GM20431 (cell line): ENCODE data around the gene KCNIP4.
"Not testable (repeated sequence)": the region's sequence is repeated elsewhere in the genome, so short reads cannot be mapped to it uniquely, and the experiment has no call there.

Experiments
- in situ Hi-C: fragments of 300-500 bp; cut with MseI, MboI; formaldehyde crosslinking; loops from one replicate; pipeline ENCODE4 v1.15.0; 2020; ENCODE audit warnings: low sequenced_read_pairs; ENCODE audit not compliant: unreplicated experiment

Gene KCNIP4

DNA sequence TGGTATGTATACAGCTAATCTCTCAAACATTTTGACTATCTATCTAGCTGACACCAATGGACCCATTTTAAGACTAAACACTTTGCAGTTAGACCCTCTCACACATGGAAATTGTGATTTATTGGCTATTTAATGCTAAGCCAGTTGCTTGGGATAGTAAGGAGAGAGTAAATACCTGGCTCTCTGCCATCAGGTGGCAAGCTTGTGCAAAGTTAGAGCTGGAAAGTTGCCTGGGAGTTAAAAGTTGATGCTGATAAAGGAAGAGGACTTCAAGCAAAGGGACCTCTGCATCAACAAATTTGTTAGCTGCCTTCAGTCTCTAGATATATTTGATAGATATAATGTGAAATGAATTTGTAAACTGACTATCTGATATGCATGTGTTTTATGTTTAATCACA lies 1187.2 kb downstream of the KCNIP4 start:
- in situ Hi-C loops, result no loop called here

DNA sequence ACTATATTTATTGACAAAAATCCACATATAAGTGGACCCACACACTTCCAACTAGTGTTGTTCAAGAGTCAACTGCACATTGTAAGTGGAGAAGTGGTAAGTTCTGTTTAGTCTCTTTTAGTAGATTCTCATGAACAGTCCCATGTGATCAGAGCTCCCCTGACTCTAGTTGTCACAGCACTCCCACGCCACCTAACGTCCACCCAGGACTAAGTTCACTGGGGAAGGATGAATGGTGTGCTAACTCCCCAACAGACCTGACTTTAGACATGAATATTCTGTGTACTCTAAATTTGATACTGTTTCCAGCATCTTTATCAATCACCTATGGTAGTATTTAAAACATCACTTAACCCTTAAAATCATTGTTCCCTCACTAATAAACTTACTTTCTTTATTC lies 1188.5 kb downstream of the KCNIP4 start:
- in situ Hi-C loops, result no loop called here

DNA sequence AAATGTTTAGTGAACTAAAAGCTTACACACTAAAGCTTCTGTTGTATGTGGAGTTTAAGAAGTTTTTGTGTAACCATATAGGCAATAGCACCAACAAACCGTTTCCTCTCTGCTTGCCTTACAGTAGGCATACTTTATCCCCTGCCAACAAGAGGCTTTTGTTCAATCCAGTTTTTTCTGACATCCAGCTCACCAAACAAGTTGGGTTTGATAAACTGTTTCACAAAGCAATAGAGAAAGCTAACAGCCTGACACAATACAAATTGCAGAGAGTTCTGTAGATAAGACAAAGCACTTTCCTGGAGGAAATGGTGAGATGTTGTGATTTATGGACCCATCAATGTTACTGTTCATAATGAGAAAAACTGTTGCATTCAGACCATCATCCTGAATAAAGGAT lies 1194.5 kb downstream of the KCNIP4 start:
- in situ Hi-C loops, result no loop called here

DNA sequence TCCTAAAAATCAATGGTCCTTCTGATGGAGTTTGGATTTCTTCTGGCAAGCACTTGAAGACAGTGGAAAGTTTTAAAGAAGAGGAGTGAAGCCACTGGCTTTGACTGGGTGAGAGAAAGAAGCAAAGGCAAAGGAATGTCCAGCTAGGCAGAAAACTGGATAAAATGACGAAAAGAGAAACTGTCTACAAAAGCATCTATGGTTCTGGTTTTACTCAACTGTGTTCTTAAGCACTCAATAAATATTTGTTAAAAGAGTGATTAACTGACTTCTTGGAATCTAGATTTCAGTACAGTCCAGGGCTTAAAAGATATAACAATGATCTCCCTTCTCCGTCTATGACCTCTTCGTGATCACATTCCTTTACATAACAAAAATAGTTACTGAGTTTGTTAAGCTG lies 1195.9 kb downstream of the KCNIP4 start:
- in situ Hi-C loops, result no loop called here

DNA sequence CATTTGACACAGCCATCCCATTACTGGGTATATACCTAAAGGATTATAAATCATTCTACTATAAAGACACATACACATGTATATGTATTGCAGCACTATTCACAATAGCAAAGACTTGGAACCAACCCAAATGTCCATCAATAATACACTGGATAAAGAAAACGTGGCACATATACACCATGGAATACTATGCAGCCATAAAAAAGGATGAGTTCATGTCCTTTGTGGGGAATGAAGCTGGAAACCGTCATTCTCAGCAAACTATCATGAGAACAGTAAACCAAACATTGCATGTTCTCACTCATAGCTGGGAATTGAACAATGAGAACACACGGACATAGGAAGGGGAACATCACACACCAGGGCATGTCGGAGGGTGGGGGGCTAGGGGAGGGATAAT lies 1202.6 kb downstream of the KCNIP4 start:
- in situ Hi-C loops, result not testable (repeated sequence)

DNA sequence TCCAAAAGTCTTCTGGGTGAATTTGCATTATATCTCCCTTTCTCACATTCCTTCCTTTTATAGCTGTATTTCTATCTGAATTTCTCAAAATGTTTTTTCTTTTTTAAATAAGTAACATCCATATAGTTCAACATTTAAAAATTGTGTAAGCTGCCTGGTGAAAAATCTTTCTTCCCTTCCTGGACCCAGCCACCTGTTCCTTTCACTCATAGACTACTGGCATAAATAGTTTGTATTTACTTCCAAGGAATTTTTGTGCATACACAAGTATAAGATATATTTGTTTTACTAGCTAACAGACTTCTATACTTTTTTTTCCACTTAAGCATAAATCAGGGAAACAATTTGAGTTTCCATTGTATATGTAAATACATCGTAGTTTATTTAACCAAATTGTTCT lies 1212.6 kb downstream of the KCNIP4 start:
- in situ Hi-C loops, result no loop called here

DNA sequence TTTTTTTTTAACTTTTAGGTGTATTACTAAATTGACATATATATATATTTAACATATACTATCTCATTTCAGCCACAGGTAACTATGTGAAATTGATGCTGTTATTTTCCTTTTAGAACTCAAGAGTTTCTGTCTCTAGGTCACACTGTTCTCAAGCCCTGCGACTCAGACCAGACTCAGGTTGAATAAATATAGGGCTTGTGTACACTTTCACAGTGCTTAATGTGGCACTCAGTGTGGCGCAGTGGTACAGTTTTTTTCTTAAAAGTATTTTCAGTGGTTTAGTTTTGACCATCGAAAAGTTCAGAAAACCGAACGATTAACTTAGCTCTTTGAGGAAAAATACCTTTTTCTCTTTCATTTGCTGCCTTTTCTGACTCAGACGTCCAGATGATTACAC lies 1223.7 kb downstream of the KCNIP4 start:
- in situ Hi-C loops, result no loop called here

DNA sequence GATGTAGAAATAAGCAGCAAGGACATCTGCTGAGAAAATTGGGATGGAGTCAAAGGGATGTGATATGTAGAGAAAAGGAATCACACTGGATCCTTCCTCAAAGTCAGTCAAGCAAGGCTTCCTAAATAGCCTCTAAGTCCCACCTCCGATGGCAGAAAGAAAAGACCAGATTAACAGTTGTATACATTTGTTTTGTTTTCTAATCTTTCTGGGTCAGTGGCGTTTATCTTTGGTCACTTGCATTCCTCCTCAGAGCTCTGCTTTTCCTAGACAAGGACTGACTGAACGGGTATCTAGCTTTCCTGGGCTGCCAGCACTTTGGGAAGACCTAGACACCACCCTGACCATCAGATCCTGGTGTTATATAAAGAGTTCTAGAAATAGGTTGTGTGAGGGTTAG lies 1225.1 kb downstream of the KCNIP4 start:
- in situ Hi-C loops, result no loop called here

DNA sequence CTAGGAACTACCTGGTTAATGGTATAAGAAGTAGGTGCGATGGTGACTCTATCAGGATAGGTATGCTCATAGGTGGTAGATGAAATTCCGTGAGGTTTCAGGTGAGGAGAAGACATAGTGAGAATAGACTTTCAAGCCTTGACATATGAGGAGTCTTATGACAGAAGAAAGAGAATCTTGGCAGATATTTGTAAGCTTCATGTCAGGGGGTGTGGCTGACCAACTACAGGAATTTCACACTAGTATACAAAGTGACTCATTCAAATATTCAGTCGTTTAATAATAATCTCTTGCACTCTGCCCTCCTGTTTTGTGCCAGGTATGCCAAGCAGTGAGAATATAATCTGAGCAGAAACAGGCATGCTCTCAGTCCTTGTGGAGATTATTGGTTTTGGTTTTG lies 1225.6 kb downstream of the KCNIP4 start:
- in situ Hi-C loops, result no loop called here

DNA sequence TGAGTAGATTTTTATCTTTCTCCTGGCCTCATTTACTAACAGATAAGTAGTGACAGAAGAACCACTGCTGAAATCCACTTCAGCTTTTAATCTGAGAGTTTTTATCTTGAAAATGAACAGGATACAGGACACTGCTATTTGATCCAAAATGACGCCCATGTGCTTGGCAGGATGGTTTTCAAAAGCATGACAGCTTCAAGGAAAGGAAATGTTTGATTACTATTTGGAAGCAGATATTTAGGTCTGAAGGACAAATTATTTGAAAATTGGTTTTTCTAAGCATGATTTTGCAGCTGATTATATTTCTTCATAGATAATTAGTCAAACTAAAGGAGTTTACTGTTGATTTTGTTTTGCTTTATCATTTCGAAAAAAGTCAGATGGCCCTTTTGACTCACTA lies 1237.2 kb downstream of the KCNIP4 start:
- in situ Hi-C loops, result no loop called here

DNA sequence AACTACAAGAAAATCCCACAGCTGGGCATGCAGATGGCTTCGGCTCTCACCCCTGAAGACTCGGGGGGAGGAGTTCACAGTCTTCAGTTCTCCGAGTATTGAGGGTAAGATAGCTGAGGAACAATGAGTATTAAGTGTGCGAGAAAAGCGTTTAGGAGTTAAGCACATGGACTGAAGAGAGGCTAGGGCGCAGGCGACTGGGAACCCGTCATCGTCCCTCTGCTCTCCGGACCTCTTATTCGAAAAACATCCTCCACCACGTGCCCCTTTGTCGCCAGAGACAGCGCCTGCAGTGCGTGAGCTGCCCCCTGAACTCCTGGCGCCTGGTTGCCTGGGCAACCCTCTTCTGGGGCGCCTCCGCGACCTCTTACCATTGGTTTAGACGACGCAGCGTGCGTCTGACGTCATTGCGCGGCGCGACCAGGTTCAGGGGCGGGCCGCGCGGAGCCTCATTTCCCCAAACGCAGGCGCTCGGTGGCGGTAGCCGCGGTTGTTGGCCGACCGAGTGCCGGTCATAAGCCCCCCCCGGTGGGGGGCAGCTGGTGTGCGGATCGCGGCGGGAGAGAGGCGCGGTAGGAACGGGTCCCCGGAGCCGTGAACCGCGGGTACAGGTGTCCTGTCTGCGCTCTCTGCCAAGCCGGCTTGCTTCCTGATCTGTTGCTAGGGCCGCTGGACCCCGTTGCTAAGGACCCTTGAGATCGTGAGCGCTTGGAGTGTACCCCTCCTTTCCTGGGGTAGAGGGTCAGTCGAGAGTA lies 1248.4 kb downstream of the KCNIP4 start, which contains the start of gene PACRGL:
Gene PACRGL (plus strand): TSS at position 452 of the 755 bp plus-strand sequence. CDS start 4,024 bp downstream, outside the sequence.
- in situ Hi-C loops, result no loop called here

DNA sequence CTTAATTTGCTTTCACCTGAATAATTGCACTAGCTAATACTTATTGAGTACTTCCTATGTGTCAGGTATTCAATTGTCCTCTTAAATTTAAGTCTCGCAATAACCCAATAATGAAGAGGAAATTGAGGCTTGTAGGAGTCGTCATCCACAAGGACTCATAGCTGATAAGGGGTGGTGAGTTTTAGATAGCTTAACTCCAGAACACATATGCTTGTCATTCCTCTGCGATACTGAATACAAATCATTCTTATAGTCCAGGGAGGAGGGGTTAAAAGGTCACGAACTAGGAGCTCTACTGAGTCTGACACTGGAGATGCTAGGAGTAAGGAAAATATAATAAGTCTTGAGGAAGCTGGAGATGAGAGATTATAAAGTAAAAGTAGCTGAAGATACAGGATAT lies 1249.8 kb downstream of the KCNIP4 start:
- in situ Hi-C loops, result loop anchor here (25.0 kb wide), 1 partner anchor 262 kb away; no protein-coding TSS in a partner anchor

DNA sequence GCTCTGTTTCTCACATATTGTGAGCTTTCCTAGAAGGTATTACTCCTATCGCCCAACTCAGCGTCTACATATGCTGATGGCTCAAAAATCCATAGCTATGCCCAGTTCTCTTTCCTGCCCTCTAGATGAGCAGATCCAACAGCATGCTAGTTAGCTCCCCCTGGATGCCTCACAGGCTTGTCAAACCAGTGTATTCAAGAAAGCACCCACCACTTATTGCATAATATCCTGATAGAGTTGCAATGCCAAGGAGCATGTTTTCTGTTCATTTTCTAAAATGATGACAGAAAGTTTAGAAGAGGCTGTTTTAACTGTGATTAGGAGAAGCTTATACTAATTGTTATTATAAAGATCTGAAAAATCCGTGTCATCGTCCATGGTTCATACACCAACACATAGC lies 1250.2 kb downstream of the KCNIP4 start:
- in situ Hi-C loops, result loop anchor here (25.0 kb wide), 1 partner anchor 261 kb away; no protein-coding TSS in a partner anchor

DNA sequence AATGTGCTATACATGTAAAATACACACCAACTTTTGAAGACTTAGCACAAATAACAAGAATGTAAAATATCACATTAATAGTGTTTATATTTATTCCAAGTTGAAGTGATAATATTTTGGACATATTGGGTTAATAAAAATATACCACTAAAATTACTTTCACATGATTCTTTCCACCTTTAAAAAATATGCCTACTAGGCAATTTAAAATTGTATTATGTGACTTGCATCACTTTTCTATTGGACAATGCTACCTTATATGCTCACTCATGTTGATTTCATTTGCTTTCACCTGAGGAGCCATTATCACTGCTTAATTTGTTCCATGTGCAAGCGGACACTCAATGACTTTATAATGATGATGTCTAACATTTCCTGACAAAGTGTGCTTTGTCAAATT lies 1251.8 kb downstream of the KCNIP4 start:
- in situ Hi-C loops, result loop anchor here (25.0 kb wide), 1 partner anchor 260 kb away; no protein-coding TSS in a partner anchor

DNA sequence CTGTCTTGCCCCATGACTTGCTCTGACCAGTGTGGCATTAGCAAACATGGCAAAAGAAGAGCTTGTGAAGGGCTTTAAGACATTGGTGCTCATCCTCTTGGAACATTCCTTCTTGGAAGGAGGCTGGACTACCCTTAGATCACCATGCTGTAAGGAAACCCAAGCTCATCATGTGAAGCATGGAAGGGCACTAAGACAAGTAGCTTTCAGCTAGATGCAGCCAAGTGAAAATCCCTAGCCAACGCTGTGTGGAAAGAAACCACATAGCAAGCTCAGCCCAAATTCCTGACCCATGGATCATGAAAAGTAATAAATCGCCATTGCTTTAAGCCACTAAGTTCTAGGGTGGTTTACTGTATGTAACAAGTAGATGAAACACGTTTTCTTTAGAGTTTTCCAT lies 1260.7 kb downstream of the KCNIP4 start:
- in situ Hi-C loops, result loop anchor here (25.0 kb wide), 1 partner anchor 251 kb away; no protein-coding TSS in a partner anchor

DNA sequence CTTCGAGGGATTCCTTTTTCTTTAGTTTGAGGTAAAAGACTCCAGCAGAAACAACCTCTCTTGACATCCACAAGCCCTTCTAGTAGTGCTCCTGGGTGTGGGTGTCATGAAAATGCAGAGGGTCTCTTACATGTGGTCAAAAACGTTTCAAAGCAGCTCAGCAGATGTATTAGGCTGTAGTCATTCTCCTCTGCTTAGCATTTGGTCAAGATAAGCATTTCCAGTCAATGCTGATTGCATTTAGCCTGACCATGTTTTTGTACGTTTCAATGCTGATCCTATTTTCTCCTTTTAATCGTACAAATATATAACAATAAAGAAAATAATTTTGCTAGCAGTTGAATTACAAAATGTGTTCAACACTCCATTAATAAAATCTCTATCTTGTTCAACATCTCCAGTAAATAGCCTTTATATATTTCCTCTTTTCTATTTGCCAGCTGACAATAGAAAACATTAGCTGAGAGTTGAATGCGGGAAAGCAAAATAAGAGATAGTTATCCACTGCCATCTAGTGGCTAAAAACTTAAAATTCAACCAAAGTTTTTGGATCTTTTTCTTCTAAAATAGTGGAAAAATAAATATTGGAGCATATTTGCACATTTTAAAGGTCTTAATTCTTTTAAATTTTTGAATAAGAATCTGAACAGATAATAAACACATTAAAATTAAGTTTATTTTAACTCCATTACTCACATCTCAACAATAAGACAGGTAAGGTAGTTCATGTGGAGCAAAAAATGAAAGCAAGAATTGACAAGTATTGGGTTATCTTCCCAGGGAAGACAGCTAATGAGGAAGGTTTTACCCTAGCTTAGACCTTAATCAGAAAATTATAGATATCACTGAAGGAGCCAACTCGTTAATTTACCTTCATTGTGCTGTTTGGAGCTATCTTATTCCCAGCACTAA lies 1263.5 kb downstream of the KCNIP4 start:
- in situ Hi-C loops, result loop anchor here (25.0 kb wide), 1 partner anchor 248 kb away; no protein-coding TSS in a partner anchor

DNA sequence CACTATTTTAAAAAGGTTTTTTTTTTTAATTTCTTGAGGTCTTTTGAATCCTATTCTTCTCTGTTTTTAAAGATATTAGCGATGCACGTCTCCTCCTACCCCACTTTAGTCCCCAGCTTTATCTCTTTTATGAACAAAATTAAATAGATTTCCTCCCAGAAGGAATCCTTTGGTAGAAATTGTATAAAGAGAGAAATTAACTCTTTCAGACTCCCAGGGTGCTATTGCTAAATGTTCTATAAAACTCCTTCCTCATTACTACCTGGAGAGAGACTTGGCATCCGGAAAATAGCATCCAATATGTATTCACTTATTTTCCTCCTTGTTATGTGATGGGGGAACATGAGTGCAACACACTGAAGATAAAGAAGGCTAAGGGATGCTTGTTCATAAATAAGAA lies 1264.8 kb downstream of the KCNIP4 start:
- in situ Hi-C loops, result loop anchor here (25.0 kb wide), 1 partner anchor 246 kb away; no protein-coding TSS in a partner anchor

DNA sequence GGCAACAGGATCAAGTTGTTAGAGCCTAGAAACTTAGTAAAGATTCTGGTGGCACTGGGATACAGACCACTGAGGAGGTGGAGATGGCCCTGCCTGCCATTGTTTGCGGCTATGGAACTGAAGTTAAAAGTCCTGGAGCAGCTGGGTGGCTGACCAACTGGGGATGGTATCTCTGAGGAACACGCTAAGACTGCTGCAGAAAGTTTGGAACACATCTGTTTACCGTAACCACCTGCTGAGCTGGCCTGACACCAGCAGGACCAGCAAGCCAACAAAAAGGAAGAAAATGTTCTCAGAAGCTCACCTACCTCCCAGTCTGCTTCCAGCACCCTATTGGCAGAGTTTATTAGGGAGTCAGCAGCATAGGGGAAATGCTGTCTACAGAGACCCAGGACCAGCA lies 1265.7 kb downstream of the KCNIP4 start:
- in situ Hi-C loops, result loop anchor here (25.0 kb wide), 1 partner anchor 246 kb away; no protein-coding TSS in a partner anchor

DNA sequence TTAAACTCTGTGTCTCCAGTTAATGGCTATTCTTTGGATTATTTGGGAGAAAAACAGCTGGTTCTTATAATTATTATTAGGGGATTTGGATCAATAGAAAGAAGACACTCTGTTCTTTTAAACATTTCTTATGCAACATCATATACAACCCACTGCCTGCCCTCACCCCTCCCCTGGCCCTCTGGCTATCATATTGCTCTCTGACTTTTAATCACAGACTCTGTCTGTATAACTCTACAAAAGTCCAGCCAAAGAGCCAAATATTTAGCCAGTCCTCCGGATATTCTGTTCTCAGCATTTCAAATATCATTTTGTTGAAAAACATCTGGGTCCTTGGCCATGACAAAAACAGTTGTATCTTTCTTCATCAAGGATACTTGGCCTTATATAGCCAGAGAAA lies 1267.3 kb downstream of the KCNIP4 start:
- in situ Hi-C loops, result loop anchor here (25.0 kb wide), 1 partner anchor 244 kb away; no protein-coding TSS in a partner anchor

DNA sequence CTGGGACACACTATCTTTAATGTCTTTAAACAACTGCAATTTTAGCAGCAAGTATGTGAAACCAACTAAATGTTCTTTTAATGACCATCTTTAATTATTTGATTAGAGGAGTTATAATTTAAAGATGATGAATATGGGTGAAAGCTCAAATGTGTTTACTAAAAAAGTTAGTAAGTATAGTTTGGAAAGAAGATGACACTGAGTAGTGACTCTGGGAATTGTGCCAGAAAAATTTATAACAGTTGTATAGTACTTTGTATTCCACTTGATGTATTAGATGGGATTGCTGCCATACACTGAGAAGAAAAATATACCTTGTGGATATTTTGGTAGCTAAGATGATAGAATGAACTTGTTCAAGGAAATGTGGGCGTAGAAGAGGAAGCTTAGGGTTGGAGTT lies 1267.8 kb downstream of the KCNIP4 start:
- in situ Hi-C loops, result loop anchor here (25.0 kb wide), 1 partner anchor 243 kb away; no protein-coding TSS in a partner anchor
